HUES64 (cell line): ENCODE measurements around the gene HECW1.

Experiments used
- H3K27ac ChIP-seq: 2 replicates; pipeline ENCODE4 v1.7.0; 2013; ENCODE audit warnings: low read depth, low read length, inconsistent platforms
- H3K27me3 ChIP-seq: 2 replicates; pipeline ENCODE4 v1.6.1; 2013; ENCODE audit warnings: mild to moderate bottlenecking, low read length; ENCODE audit not compliant: insufficient read depth
- H3K36me3 ChIP-seq: 2 replicates; pipeline ENCODE4 v1.6.1; 2013; ENCODE audit warnings: mild to moderate bottlenecking, low read length; ENCODE audit not compliant: insufficient read depth
- H3K4me1 ChIP-seq: 2 replicates; pipeline ENCODE4 v1.6.1; 2013; ENCODE audit warnings: mild to moderate bottlenecking, low read length, moderate library complexity; ENCODE audit not compliant: insufficient read depth
- H3K4me3 ChIP-seq: 2 replicates; pipeline ENCODE4 v1.5.1; 2013; ENCODE audit warnings: mild to moderate bottlenecking, low read length, moderate library complexity
- H3K9ac ChIP-seq: 2 replicates; pipeline ENCODE4 v1.6.1; 2013; ENCODE audit warnings: mild to moderate bottlenecking, low read depth, low read length
- H3K9me3 ChIP-seq: 2 replicates; pipeline ENCODE4 v1.6.1; 2013; ENCODE audit warnings: low read depth, low read length; ENCODE audit not compliant: insufficient read depth
- WGBS: fragments of 150-250, 120-280 bp; methylation state at CpG from one replicate; pipeline ENCODE4 v1.1.7; 2013; ENCODE audit warnings: missing lambda C conversion rate; 5-methylcytosine and 5-hydroxymethylcytosine counted together

Gene HECW1

DNA sequence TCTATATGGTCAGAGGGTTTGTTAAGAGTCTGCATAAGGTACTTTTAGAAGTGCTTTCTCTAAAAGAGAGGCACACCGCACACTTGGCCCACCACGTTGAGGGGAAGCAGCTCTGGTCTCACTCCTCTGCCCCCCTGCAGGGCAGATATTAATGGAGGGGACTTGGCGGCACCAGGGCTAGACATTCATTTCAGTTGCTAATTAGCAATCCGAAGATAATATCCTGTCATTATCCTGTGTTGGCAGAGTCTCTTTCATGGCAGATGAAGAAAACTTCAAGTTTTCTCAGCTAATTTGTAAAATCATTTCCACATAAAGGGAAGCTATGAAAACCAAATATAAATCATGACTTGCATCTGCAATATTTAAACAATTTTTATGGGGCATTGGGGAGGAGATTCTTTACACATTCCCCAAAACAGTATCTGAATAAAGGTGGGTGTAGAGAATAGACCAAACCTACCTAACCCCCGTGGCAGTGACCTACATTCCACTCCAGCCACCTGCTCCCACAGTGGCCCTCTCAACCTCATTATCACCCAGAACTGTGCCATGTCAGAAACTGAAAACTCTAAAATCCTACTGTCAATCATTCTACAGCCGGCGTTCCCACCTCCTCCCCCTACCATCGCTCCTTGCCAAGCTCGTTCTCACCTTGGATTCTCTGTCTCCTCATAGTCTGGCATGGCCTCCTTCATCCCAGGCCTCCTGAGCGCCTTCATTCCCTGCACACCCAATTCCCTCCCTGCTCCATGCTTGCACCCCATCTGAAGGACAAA lies 416.3 kb downstream of the HECW1 start:
- Histone ChIP-seq H3K27me3 (no peaks in the 10 kb centered on the region), H3K4me1 (no peaks in the 10 kb centered on the region), H3K4me3 (no peak overlapping the region), H3K36me3 (no peaks in the 10 kb centered on the region), H3K27ac (no peak overlapping the region), H3K9ac (no peak overlapping the region), H3K9me3 (no peaks in the 10 kb centered on the region)
- 78% methylated on average over 10 of the region's 10 CpGs for WGBS

DNA sequence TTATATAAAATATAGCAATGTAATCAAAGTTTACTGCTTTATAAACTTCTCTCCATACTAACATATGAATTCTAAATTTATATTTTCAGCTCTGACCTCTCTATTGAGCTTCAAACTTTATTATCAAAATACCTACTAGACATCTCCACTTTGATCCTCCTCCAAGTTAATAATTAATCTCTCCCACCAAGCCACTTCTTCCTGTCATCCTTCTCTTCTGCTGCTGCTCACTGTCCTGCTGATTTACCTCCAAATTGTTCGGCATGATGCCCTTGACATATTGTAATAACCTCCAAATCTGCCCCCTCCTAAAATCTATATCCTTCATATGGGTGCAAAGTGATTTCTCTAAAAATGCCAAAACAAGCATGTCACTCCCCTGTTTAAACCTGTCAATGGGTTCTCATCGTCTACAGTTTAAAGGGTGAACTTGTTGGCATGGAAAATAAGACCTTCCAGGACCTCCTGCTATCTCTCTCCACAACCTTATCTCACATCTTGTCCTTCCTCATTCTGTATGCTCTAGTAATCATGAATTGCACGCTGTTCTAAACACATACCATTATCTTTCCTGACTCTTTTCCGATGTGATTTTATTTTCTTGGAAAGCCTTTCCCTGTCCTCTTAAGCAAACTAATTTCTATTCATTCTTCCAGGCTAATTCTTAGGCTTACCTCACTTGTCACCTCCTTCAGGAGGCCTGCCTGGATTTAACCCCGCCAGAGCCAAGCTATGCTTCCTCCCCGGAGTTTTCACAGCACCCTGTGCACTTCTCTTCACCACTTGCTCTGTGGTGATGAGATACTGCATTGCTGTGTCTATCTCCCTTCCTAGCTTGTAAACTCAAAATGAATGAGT lies 418.3 kb downstream of the HECW1 start:
- Histone ChIP-seq H3K27ac (no peak overlapping the region), H3K4me1 (no peaks in the 10 kb centered on the region), H3K4me3 (no peak overlapping the region), H3K27me3 (no peaks in the 10 kb centered on the region), H3K9ac (no peak overlapping the region), H3K9me3 (no peaks in the 10 kb centered on the region), H3K36me3 (no peaks in the 10 kb centered on the region)
- WGBS: 89% methylated on average over 6 of the region's 6 CpGs

DNA sequence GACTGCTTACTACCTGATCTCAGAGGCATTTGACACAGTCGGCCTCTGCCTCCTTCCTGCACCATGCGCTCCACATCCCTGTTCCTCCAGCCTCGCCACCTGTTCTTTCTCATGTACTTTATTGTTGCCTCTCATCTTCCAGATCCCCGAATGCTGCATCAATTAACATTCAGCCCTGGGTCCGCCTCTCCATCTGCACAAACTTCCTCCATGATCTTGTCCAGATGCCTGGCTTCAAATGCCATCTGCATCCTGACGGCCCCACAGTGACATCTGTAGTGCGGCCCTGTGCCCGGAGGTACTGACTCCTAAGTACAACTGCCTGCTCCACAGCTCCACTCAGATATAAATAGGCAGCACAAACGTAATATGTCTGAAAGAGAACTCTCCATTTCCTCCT lies 419.3 kb downstream of the HECW1 start:
- no peak overlapping the region for H3K27ac ChIP-seq
- WGBS: 92% methylated on average over 9 of the region's 9 CpGs
- H3K9ac ChIP-seq: no peak overlapping the region
- H3K4me1 ChIP-seq: no peaks in the 10 kb centered on the region
- H3K36me3 ChIP-seq: no peaks in the 10 kb centered on the region
- no peak overlapping the region for H3K4me3 ChIP-seq
- no peaks in the 10 kb centered on the region for H3K9me3 ChIP-seq
- no peaks in the 10 kb centered on the region for H3K27me3 ChIP-seq

DNA sequence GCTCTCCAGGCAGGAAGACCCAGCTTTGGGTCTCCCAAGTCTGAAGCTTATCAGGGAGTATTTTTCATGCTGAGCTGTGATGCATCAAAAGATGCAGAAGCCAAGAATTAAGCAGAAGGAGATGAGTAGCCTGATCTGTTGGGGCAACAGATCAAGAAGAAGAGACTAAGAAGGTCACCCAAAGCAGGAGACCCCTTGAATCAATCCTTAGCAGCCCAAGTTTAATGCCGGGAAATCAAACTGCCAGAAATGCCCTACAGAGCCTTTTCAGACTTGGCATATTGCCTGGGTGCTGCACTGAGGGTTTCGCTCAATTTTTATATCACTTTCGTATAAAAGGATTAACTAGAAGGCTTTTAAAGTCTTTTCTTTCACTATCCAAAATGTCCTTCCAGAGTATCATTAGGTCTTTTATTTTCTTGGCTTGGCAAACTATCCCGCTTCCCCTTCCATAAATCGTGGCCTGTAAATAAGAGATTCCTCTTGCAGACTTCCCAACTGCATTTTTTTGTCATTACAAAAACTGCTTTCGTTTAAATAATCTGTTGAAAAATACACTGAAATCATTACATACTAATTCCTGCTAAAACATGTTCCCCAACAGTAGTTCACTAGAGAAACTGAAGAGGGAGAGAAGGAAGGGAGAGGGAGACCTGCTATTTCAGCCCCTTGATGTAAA lies 421.5 kb downstream of the HECW1 start:
- no peaks in the 10 kb centered on the region for H3K27me3 ChIP-seq
- 95% methylated on average over 6 of the region's 6 CpGs for WGBS
- H3K9ac ChIP-seq: no peak overlapping the region
- H3K4me1 ChIP-seq: no peaks in the 10 kb centered on the region
- H3K9me3 ChIP-seq: no peaks in the 10 kb centered on the region
- H3K27ac ChIP-seq: no peak overlapping the region
- no peak overlapping the region for H3K4me3 ChIP-seq
- H3K36me3 ChIP-seq: no peaks in the 10 kb centered on the region

DNA sequence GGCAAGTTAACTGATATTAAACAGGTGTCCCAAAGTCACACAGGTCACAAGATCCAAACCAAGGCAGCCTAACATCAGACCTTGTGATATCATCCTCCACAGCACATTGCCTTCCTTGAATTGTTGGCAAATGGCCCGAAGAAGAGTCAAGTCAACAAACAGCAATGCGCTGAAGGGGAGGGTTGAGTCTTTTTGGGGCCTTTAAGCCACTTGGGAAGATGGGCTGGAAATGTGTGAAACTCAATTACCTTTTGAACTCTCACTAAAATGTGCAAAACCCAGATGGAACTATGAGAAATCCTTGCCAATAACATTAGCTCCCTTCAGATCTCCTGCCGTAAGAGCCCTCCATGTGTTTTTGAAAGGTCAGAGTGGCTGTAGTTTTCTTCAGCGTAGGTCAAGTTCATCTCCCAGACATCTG lies 422.6 kb downstream of the HECW1 start:
- no peak overlapping the region for H3K27ac ChIP-seq
- H3K27me3 ChIP-seq: no peaks in the 10 kb centered on the region
- no peaks in the 10 kb centered on the region for H3K4me1 ChIP-seq
- 97% methylated on average over 4 of the region's 4 CpGs for WGBS
- no peaks in the 10 kb centered on the region for H3K9me3 ChIP-seq
- no peak overlapping the region for H3K9ac ChIP-seq
- H3K4me3 ChIP-seq: no peak overlapping the region
- no peaks in the 10 kb centered on the region for H3K36me3 ChIP-seq

DNA sequence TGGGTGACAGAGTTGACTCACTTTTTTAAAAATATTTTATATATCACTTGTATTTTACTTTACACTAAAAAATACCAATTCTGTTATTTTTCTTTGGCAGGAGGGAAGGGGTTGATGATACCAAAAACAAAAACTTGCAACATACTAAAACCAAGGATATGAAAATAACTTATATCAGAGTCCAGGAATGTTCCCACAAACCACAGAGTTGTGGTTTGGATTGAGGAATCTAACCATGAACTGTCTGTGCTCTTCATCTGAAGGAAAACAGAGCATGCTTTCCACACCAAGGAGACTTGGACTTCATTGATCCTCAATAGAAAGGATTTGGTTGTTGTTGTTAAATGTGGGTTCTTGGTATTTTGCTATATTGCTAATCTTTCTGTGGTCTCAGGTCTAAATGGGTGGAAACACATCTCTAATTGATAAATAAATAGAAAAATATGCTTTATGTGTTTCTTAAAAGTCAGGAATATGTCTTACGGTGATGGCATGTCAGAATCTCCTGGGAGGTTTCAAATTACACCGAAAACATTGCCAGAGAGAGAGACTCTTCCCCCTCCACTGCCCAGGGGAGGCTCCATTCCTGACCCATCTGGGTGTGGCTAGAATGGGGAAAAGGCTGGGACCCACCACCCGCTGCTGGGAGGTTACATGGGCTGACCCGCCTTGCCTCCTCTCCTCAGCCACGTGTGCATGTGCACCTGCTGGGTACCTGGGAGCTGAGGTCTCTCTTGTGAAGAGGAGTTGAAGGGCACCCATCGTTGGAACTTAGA lies 423.6 kb downstream of the HECW1 start:
- H3K9ac ChIP-seq: no peak overlapping the region
- H3K4me1 ChIP-seq: no peaks in the 10 kb centered on the region
- no peak overlapping the region for H3K4me3 ChIP-seq
- 88% methylated on average over 6 of the region's 6 CpGs for whole genome bisulfite sequencing
- H3K27me3 ChIP-seq: no peaks in the 10 kb centered on the region
- H3K36me3 ChIP-seq: no peaks in the 10 kb centered on the region
- no peak overlapping the region for H3K27ac ChIP-seq
- H3K9me3 ChIP-seq: no peaks in the 10 kb centered on the region

DNA sequence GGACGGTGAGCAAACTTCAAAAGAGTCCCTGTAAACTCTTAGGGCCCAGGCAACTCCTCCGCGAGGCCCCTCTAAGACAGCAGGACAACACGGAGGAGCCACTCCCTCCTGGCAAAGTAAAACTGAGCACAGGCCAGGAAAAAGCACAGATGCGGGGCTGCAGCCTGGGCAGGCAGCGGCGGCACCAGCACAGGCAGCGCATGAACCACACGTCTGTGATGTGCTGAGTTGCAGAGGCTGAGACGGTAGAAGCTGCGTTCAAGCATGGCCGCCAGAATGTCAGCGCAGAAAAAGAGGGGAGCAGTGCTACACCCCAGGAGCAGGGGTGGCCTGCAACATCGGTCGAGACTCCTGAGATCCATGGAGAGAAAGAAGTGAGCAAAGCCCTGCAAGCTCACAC lies 424.3 kb downstream of the HECW1 start:
- Histone ChIP-seq H3K4me3 (no peak overlapping the region), H3K9me3 (no peaks in the 10 kb centered on the region), H3K36me3 (no peaks in the 10 kb centered on the region), H3K9ac (no peak overlapping the region), H3K4me1 (no peaks in the 10 kb centered on the region), H3K27ac (no peak overlapping the region), H3K27me3 (no peaks in the 10 kb centered on the region)
- 89% methylated on average over 15 of the region's 15 CpGs for WGBS

DNA sequence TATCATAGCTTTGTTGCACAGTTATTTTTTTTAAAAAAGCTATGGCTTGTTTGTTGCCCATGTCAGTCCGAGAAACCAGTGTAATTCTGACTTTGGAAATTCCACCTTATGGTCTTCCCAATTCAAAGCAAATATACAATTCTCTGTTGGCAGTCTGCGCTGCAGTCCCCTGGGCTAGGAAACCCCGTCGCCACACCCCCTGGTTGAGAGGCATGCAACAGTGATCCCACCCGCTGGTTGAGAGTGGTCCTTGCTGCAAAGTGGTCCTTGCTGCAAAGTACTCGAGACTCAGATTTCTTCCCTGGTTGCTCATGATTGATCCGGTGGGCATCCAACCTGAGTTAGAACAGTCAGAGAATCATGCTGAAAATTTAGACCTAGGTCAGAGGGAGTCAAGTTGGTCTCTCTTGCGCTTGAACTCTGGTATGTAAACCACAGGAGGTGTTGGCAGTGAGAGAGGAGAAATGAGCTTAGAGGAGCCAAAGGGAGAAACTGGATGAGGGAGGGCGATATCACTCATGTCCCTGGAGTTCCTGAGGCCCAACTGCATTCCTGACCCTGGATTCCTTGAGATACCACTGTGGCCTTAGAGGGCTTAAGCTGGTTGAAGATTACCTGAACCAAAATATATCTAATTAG lies 425.4 kb downstream of the HECW1 start:
- Histone ChIP-seq H3K27me3 (no peaks in the 10 kb centered on the region), H3K4me1 (no peaks in the 10 kb centered on the region), H3K4me3 (no peak overlapping the region), H3K36me3 (no peaks in the 10 kb centered on the region), H3K9ac (no peak overlapping the region), H3K27ac (no peak overlapping the region), H3K9me3 (no peaks in the 10 kb centered on the region)
- 86% methylated on average over 9 of the region's 9 CpGs for WGBS

DNA sequence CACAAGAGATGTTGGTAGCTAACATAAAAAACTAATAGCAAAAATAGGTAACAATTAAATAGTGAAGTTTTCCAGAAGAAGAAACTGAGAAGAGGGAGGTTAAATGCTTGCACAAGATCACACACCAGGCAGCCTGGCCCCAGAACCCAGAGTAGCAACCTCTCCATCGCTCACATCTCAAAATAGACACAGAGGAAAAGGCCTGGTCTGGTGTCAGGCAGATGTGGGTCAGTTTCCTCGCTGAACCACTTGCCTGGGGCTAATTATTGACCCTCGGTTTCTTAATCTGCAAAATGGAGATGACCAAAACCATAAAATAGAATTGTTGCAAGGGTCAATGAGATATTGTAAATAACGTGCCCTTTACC lies 425.9 kb downstream of the HECW1 start:
- Histone ChIP-seq H3K27ac (no peak overlapping the region), H3K9ac (no peak overlapping the region), H3K4me1 (no peaks in the 10 kb centered on the region), H3K9me3 (no peaks in the 10 kb centered on the region), H3K27me3 (no peaks in the 10 kb centered on the region), H3K4me3 (no peak overlapping the region), H3K36me3 (no peaks in the 10 kb centered on the region)
- 97% methylated on average over 4 of the region's 4 CpGs for WGBS

DNA sequence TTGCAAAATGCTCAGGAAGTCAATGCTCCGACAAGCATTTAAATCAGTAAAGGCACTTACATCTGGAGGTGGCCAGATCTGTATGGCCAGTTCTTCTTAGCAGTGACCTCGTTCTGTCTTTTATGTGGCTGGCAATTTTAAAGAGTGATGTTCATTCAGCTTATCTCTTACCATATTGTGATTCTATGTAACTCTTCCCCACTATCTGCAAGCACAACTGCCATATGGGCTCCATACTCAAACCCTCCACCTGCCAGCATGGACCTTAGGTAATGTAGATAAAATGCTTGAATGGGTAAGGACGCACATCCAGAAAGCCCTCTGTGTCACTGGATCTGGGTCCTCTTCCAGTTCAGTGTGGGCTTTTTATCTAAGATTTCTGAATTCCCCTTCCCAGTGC lies 428.0 kb downstream of the HECW1 start:
- Histone ChIP-seq H3K4me3 (no peak overlapping the region), H3K4me1 (no peaks in the 10 kb centered on the region), H3K9me3 (no peaks in the 10 kb centered on the region), H3K36me3 (no peaks in the 10 kb centered on the region), H3K27ac (no peak overlapping the region), H3K27me3 (no peaks in the 10 kb centered on the region), H3K9ac (no peak overlapping the region)
- WGBS: 87% methylated on average over 3 of the region's 3 CpGs
